SJCRH30 (cell line): Measurements from ENCODE around the gene SLC43A2. TPM values are rescaled to one million over a fixed set of nuclear protein-coding genes. Genes with fewer than 3 reads are reported as not detected.

Experiments
- DNase-seq, 2 experiments: peaks; one replicate each; pipeline ENCODE4 v3.0.0-alpha.2; 2015 to 2020
- H3K27ac ChIP-seq: fragments of 250-450 bp; sonication (Bioruptor Pico); 2 replicates; pipeline ENCODE4 v1.5.1; 2020; ENCODE audit warnings: mild to moderate bottlenecking, moderate library complexity
- H3K27me3 ChIP-seq: fragments of 250-450 bp; sonication (Bioruptor Pico); 2 replicates; pipeline ENCODE4 v1.5.1; 2020; ENCODE audit warnings: mild to moderate bottlenecking, moderate library complexity
- H3K36me3 ChIP-seq: fragments of 250-450 bp; sonication (Bioruptor Pico); 2 replicates; pipeline ENCODE4 v1.5.1; 2020; ENCODE audit warnings: mild to moderate bottlenecking, moderate library complexity
- H3K4me1 ChIP-seq: fragments of 250-450 bp; sonication (Bioruptor Pico); 2 replicates; pipeline ENCODE4 v1.5.1; 2020; ENCODE audit warnings: mild to moderate bottlenecking, moderate library complexity
- H3K4me3 ChIP-seq: fragments of 250-450 bp; sonication (Bioruptor Pico); 2 replicates; pipeline ENCODE4 v1.5.1; 2020; ENCODE audit warnings: mild to moderate bottlenecking, moderate library complexity
- H3K9me3 ChIP-seq: fragments of 250-450 bp; sonication (Bioruptor Pico); replicated peaks from 2 replicates; pipeline ENCODE4 v1.5.1; 2020; ENCODE audit warnings: mild to moderate bottlenecking, moderate library complexity
- total RNA-seq: library from RNA; depleted of rRNA; stranded (reverse); fragments of >200 nt; shearing (Covaris generic); gene quantifications from 2 replicates; pipeline ENCODE4 v1.2.3, GENCODE V29; 2014

Gene SLC43A2
- total RNA-seq, 1 experiment from 2014 or later: 0.63 TPM

GRCh38 chr17:1647802-1648171 is 19.2 kb upstream of the SLC43A2 start:
- no peak overlapping the region for H3K27ac ChIP-seq
- DNase-seq: no peak
- H3K9me3 ChIP-seq: no peaks in the 10 kb centered on the region
- H3K36me3 ChIP-seq: peaks cover 17% of the 10 kb centered on the region; the same call in 1 of the 2 replicates
- no peaks in the 10 kb centered on the region for H3K4me1 ChIP-seq
- no peaks in the 10 kb centered on the region for H3K27me3 ChIP-seq
- no peak overlapping the region for H3K4me3 ChIP-seq

- H3K4me3 ChIP-seq: no peak overlapping the region
- no peak for DNase-seq
- H3K4me1 ChIP-seq: no peaks in the 10 kb centered on the region
- H3K9me3 ChIP-seq: no peaks in the 10 kb centered on the region
- H3K27me3 ChIP-seq: no peaks in the 10 kb centered on the region
- H3K27ac ChIP-seq: no peak overlapping the region
- H3K36me3 ChIP-seq: peaks cover 6% of the 10 kb centered on the region; the same call in 1 of the 2 replicates
These were observed 17.7 kb upstream of the SLC43A2 start for GRCh38 chr17:1646199-1646875.

DNA sequence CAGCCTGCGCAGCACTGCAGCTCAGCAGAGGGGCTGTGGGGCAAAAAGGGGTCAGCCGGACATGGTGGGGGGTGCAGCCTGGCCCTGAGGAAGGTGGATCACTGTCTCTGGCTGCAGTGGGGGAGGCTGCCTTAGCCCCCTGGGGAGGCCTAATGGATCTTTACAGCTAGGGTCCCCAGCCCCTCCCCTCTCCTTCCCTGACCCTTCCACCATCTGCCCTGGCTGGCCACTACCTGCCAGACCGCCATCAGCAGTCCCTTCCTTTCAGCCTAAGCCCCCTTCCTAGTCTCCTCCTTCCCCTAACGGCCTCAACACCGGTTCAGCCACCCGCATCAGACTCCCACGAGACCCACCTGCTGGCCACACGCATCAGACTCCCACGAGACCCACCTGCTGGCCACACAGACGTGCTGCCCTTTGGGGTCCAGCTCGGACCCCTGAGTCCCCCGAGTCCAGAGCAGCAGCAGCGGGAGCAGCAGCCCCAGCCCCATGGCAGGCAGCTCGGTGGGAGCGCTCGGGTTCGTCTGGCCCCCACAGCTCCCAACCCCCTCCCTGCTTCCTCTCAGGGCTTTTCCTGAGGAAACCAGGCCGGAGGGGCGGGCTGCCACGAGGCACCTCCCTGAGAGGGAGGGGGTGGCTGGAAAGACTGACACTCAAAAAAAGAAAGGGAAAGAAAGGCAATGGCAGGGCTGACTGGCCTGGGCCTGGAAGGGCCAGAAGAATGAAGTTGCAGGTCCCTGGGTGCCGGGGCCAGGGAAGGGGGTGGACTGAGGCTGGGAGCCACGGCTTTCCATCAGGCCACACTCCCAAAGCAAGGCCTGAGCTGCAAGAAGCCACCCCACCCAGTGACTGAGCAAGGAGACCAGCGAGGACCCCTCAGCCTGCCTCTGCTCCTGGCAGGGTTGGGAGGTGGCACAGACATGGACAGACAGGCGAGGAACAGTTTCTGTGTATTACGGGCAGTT is 16.9 kb upstream of the SLC43A2 start, which contains the start of gene SCARF1:
Gene SCARF1, minus strand, starts transcription at position 526 of the 965 bp plus-strand sequence. Its CDS starts 35 bp downstream, at position 491.
- H3K4me1 ChIP-seq: no peaks in the 10 kb centered on the region
- H3K36me3 ChIP-seq: 0 out of 2 replicates have a peak, but pooled peaks cover 2% of the 10 kb centered on the region
- no peaks in the 10 kb centered on the region for H3K27me3 ChIP-seq
- no peaks in the 10 kb centered on the region for H3K9me3 ChIP-seq
- no peak within 1 kb of the TSS for H3K4me3 ChIP-seq
- DNase-seq: no peak
- no peak within 1 kb of the TSS for H3K27ac ChIP-seq

GRCh38 chr17:1644493-1645206 is 16.0 kb upstream of the SLC43A2 start:
- Histone ChIP-seq H3K4me1 (no peaks in the 10 kb centered on the region), H3K36me3 (no peaks in the 10 kb centered on the region), H3K27ac (no peak overlapping the region), H3K9me3 (no peaks in the 10 kb centered on the region), H3K4me3 (no peak overlapping the region), H3K27me3 (no peaks in the 10 kb centered on the region)
- no peak for DNase-seq

DNA sequence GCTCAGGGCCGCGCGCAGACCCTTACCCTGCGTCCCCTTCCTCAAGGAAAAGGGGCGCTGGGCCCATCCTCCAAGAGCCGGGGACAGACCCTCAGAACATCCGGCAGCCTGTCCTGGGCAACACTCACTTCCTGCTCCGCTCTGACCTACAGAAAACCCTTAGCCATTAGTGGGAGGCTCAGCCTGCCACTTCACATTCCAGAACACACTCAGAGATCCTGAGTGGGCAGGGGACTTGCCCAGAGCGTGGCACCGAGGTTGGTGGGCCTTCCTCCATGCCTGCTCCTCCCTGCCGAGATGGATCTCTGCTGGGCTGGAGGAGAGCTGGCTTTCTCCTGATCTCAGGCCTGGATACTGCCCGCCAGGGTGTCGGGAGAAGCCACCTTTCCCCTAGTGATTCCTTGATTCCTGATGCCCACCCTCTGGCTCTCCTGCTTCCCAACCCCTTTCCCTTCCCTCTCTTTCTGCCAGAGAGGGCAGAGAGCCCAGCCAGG is 15.4 kb upstream of the SLC43A2 start:
- no peaks in the 10 kb centered on the region for H3K36me3 ChIP-seq
- no peak overlapping the region for H3K27ac ChIP-seq
- no peak for DNase-seq
- H3K4me3 ChIP-seq: no peak overlapping the region
- no peaks in the 10 kb centered on the region for H3K27me3 ChIP-seq
- no peaks in the 10 kb centered on the region for H3K9me3 ChIP-seq
- H3K4me1 ChIP-seq: no peaks in the 10 kb centered on the region; the same call in 1 of the 2 replicates

DNA sequence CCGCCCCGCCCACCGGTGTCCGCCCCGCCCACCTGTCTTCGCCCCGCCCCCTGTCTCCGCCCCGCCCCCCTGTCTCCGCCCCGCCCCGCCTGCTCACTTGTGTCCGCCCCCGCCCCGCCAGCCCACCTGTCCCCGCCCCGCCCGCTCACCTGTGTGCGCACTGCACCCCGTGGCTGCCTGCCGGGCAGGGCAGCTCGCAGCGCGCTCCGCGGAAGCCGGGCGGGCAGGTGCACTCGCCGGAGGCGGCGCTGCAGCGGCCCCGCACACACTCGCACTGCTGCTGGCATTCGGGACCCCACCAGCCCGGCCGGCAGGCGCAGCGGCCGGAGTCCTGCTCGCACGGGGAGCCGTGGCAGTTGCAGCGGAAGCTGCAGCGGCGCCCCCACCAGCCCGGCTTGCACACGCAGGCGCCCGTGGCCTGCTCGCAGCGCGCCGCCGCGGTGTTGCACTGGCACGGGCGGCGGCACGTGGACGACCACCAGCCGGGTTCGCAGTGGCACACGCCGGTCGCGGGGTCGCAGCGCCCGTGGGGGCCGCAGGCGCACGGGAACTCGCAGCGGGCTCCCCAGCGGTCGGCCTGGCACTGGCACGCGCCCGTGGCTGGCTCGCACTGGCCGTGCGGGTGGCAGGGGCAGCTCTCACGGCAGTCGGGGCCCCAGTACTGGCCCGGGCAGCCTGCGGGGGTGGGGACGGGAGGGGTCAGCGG is 14.8 kb upstream of the SLC43A2 start:
- Histone ChIP-seq H3K27me3 (no peaks in the 10 kb centered on the region), H3K9me3 (no peaks in the 10 kb centered on the region), H3K36me3 (no peaks in the 10 kb centered on the region), H3K4me3 (no peak overlapping the region), H3K27ac (no peak overlapping the region), H3K4me1 (no peaks in the 10 kb centered on the region; the same call in 1 of the 2 replicates)
- DNase-seq: no peak

DNA sequence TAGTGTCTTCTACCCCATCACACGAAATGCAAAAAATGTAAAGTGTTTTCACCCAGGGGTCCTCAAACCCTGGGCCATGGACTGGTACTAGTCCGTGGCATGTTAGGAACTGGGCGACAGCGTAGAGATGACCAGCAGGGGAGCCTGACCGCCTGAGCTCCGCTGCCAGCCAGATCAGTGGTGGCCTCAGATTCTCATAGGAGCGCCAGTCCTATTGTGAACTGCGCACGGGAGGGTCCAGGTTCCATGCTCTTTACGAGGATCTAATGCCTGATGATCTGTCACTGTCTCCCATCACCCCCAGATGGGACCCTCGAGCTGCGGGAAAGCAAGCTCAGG is 12.4 kb upstream of the SLC43A2 start:
- no peaks in the 10 kb centered on the region for H3K9me3 ChIP-seq
- no peak overlapping the region for H3K4me3 ChIP-seq
- H3K4me1 ChIP-seq: no peaks in the 10 kb centered on the region; the same call in 1 of the 2 replicates
- H3K27me3 ChIP-seq: no peaks in the 10 kb centered on the region
- no peak for DNase-seq
- H3K27ac ChIP-seq: no peak overlapping the region
- H3K36me3 ChIP-seq: no peaks in the 10 kb centered on the region

GRCh38 chr17:1640329-1641064 is 11.9 kb upstream of the SLC43A2 start:
- Histone ChIP-seq H3K27me3 (no peaks in the 10 kb centered on the region), H3K4me3 (no peak overlapping the region), H3K4me1 (no peaks in the 10 kb centered on the region; the same call in 1 of the 2 replicates), H3K36me3 (no peaks in the 10 kb centered on the region), H3K27ac (no peak overlapping the region), H3K9me3 (no peaks in the 10 kb centered on the region)
- no peak for DNase-seq

DNA sequence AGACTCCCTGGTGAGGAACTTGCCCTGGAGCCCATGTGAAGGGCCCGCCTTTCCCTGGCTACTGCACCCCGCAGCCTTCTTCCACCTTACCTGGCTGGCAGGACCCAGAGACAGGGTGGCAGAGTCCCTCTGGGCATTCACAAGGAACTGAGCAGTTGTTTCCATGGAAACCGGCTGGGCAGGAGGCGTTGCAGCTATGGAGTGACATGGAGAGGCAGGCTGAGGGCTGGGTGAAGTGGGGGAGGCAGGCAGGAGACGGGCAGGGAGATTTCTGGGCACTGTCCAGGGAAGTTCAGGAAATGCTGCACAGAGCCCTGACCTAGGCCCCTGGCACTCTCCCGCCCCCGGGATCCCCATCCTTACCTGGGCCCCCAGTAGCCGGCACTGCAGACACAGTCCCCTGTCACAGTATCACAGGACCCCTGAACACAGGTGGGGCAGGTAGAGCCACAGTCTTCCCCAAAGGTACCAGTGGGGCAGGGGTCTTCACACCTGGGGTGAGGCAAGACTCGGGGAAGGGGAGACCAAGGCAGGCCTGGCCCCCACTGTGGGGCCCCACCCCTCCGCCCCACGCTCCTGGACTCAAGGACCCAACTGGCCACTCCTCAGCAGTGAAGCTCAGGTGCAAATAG is 11.0 kb upstream of the SLC43A2 start:
- Histone ChIP-seq H3K27me3 (no peaks in the 10 kb centered on the region), H3K9me3 (no peaks in the 10 kb centered on the region), H3K4me3 (no peak overlapping the region), H3K4me1 (no peaks in the 10 kb centered on the region; the same call in 1 of the 2 replicates), H3K27ac (no peak overlapping the region), H3K36me3 (no peaks in the 10 kb centered on the region)
- no peak for DNase-seq

DNA sequence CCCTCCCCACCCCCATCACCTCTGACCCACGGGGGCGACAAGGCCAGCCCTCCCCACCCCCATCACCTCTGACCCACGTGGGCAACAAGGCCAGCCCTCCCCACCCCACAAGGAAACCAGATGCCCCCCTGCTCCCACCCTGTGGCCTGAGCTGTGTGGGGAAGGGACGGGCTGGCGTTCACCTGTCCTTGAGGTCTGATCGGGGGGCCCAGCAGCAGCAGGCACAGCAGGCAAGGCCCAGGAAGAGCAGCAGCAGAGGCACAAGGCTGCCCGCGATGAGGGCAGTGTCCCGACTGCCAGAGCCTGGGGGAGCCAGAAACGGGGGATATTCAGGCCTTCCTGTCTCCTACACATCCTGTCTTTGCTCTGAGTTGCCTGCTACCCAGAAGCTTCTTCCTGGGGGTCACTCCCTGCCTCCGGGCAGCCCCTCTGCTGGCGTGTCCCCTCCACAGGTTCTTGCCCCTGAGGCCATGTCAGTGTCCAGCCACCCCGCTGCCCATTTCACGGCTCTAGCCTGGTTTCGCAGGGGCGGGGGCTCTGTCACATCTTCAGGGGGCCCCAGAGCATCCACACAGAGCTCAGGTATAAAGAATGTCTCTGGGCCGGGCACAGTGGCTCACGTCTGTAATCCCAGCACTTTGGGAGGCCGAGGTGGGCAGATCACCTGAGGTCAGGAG is 10.1 kb upstream of the SLC43A2 start:
- Histone ChIP-seq H3K9me3 (no peaks in the 10 kb centered on the region), H3K4me1 (no peaks in the 10 kb centered on the region; the same call in 1 of the 2 replicates), H3K36me3 (no peaks in the 10 kb centered on the region), H3K27ac (no peak overlapping the region), H3K27me3 (no peaks in the 10 kb centered on the region), H3K4me3 (no peak overlapping the region)
- DNase-seq: no peak

GRCh38 chr17:1638171-1638590 is 9.5 kb upstream of the SLC43A2 start:
- Histone ChIP-seq H3K4me1 (no peaks in the 10 kb centered on the region; the same call in 1 of the 2 replicates), H3K36me3 (no peaks in the 10 kb centered on the region), H3K9me3 (no peaks in the 10 kb centered on the region), H3K4me3 (no peak overlapping the region), H3K27me3 (no peaks in the 10 kb centered on the region), H3K27ac (no peak overlapping the region)
- DNase-seq: no peak

GRCh38 chr17:1636732-1637285 is 8.2 kb upstream of the SLC43A2 start:
- Histone ChIP-seq H3K27me3 (no peaks in the 10 kb centered on the region), H3K4me1 (no peaks in the 10 kb centered on the region; the same call in 1 of the 2 replicates), H3K4me3 (no peak overlapping the region), H3K36me3 (no peaks in the 10 kb centered on the region), H3K27ac (no peak overlapping the region), H3K9me3 (no peaks in the 10 kb centered on the region)
- no peak for DNase-seq
